OCI-LY1 (cell line): ENCODE measurements around the gene POLR1B.
"Not testable (repeated sequence)": the region's sequence is repeated elsewhere in the genome, so short reads cannot be mapped to it uniquely, and the experiment has no call there.

Source experiments
- H2AFZ ChIP-seq: fragments of 200-600 bp; sonication (generic), shearing (Covaris generic); 2 replicates; pipeline ENCODE4 v1.6.0; 2014; ENCODE audit warnings: antibody characterized with exemption, mild to moderate bottlenecking, low read length
- H3F3A ChIP-seq: fragments of 200-600 bp; sonication (generic), shearing (Covaris generic); 2 replicates; pipeline ENCODE4 v1.6.0; 2014; ENCODE audit warnings: mild to moderate bottlenecking, antibody characterized with exemption, low read length, moderate library complexity; ENCODE audit not compliant: insufficient read depth
- H3K27ac ChIP-seq: fragments of 200-600 bp; sonication (generic); 2 replicates; pipeline ENCODE4 v1.5.1; 2014; ENCODE audit warnings: low read length, mixed run types, mild to moderate bottlenecking, low read depth; ENCODE audit not compliant: poor library complexity, severe bottlenecking
- H3K27me3 ChIP-seq: fragments of 200-600 bp; sonication (generic); 2 replicates; pipeline ENCODE4 v1.6.0; 2014; ENCODE audit warnings: antibody characterized with exemption, mild to moderate bottlenecking, low read length, moderate library complexity; ENCODE audit not compliant: insufficient read depth
- H3K36me3 ChIP-seq: fragments of 200-600 bp; sonication (generic); 2 replicates; pipeline ENCODE4 v1.6.1; 2014; ENCODE audit warnings: mild to moderate bottlenecking, antibody characterized with exemption, low read length, moderate library complexity, mixed read lengths; ENCODE audit not compliant: insufficient read depth
- H3K4me1 ChIP-seq: fragments of 200-600 bp; sonication (generic); 2 replicates; pipeline ENCODE4 v1.5.1; 2014; ENCODE audit warnings: mild to moderate bottlenecking, low read length, moderate library complexity; ENCODE audit not compliant: insufficient read depth, severe bottlenecking
- H3K4me2 ChIP-seq: fragments of 200-600 bp; sonication (generic), shearing (Covaris generic); 2 replicates; pipeline ENCODE4 v1.6.1; 2014; ENCODE audit warnings: low read length
- H3K4me3 ChIP-seq: fragments of 200-600 bp; sonication (generic); 2 replicates; pipeline ENCODE4 v1.5.1; 2014; ENCODE audit warnings: low read length, low read depth, mild to moderate bottlenecking, mixed read lengths; ENCODE audit not compliant: poor library complexity, severe bottlenecking
- H3K79me2 ChIP-seq: fragments of 200-600 bp; shearing (Covaris generic); 2 replicates; pipeline ENCODE4 v1.6.1; 2016; ENCODE audit warnings: mixed run types, low read length, mixed read lengths; ENCODE audit not compliant: insufficient read depth
- H3K9ac ChIP-seq: fragments of 200-600 bp; sonication (generic), shearing (Covaris generic); 2 replicates; pipeline ENCODE4 v1.6.1; 2014; ENCODE audit warnings: mild to moderate bottlenecking, low read length, mixed read lengths
- H3K9me2 ChIP-seq: fragments of 200-600 bp; sonication (generic), shearing (Covaris generic); 2 replicates; pipeline ENCODE4 v1.6.1; 2014; ENCODE audit warnings: low read depth, mild to moderate bottlenecking, low read length, mixed read lengths
- H3K9me3 ChIP-seq: fragments of 200-600 bp; shearing (Covaris generic); 2 replicates; pipeline ENCODE4 v1.6.1; 2014; ENCODE audit warnings: low read length, mixed read lengths
- H4K20me1 ChIP-seq: fragments of 200-600 bp; sonication (generic), shearing (Covaris generic); 2 replicates; pipeline ENCODE4 v1.6.0; 2016; ENCODE audit warnings: mild to moderate bottlenecking, low read length; ENCODE audit not compliant: insufficient read depth
- CTCF ChIP-seq: fragments of 200-600 bp; sonication (generic), shearing (Covaris generic); IDR thresholded peaks from 2 replicates; pipeline ENCODE4 v1.5.1; 2017; ENCODE audit warnings: mild to moderate bottlenecking, antibody characterized with exemption, low read length, moderate library complexity, mixed read lengths
- EZH2 ChIP-seq: fragments of 200-600 bp; sonication (generic), shearing (Covaris generic); IDR thresholded peaks from 2 replicates; pipeline ENCODE4 v1.8.0; 2017; ENCODE audit warnings: borderline replicate concordance, mixed run types, mild to moderate bottlenecking, antibody characterized with exemption, low read length, moderate library complexity, mixed read lengths

POLR1B gene

DNA sequence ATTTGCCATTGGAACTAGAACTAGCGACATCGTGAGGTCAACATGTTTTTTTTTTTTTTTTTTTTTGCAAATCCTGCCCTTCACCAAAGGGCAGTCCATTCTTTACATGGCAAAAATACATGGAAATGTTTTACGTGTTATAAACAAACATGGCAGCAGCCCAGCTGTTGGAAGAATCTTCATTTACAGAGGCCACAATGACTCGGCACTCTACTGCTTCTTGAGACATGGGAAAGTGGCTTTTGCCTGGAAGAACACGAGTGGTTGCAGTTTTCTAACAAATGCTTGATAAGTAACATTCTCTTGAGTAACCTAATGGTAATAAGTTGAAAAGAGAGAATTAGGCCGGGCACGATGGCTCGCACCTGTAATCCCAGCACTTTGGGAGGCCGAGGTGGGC, 22.8 kb upstream of the POLR1B start:
- H3K36me3 ChIP-seq: peaks cover 54% of the 10 kb centered on the region
- H3K27me3 ChIP-seq: no peaks in the 10 kb centered on the region
- no peaks in the 10 kb centered on the region for H3K79me2 ChIP-seq
- no peaks in the 10 kb centered on the region for H3K4me1 ChIP-seq
- no peak overlapping the region for H3K4me3 ChIP-seq
- no peak overlapping the region for H3K4me2 ChIP-seq
- no peaks in the 10 kb centered on the region for H3F3A ChIP-seq
- H3K9me2 ChIP-seq: no peaks in the 10 kb centered on the region
- 0 out of 2 replicates have a peak, but pooled peaks cover 6% of the 10 kb centered on the region for H3K9me3 ChIP-seq
- no peak overlapping the region for H2AFZ ChIP-seq
- no peak overlapping the region for H3K9ac ChIP-seq
- TF ChIP-seq CTCF (no peak), EZH2 (no peak)
- no peaks in the 10 kb centered on the region for H4K20me1 ChIP-seq
- H3K27ac ChIP-seq: no peak overlapping the region

GRCh38 chr2:112520234-112520783, 22.0 kb upstream of the POLR1B start:
- no peaks in the 10 kb centered on the region for H3K79me2 ChIP-seq
- no peak overlapping the region for H3K4me2 ChIP-seq
- H3K9ac ChIP-seq: no peak overlapping the region
- TF ChIP-seq EZH2 (no peak), CTCF (no peak)
- H3K36me3 ChIP-seq: peaks cover 46% of the 10 kb centered on the region
- H3K27me3 ChIP-seq: no peaks in the 10 kb centered on the region
- no peak overlapping the region for H3K27ac ChIP-seq
- no peaks in the 10 kb centered on the region for H3K9me3 ChIP-seq
- no peaks in the 10 kb centered on the region for H3K4me1 ChIP-seq
- H2AFZ ChIP-seq: no peak overlapping the region
- no peaks in the 10 kb centered on the region for H3K9me2 ChIP-seq
- H3K4me3 ChIP-seq: no peak overlapping the region
- no peaks in the 10 kb centered on the region for H3F3A ChIP-seq
- no peaks in the 10 kb centered on the region for H4K20me1 ChIP-seq

GRCh38 chr2:112523291-112523777, 18.9 kb upstream of the POLR1B start:
- Histone ChIP-seq H3K9me3 (no peaks in the 10 kb centered on the region), H3K9me2 (no peaks in the 10 kb centered on the region), H3K9ac (no peak overlapping the region), H3K79me2 (no peaks in the 10 kb centered on the region), H2AFZ (no peak overlapping the region), H3K4me2 (no peak overlapping the region), H3K27ac (no peak overlapping the region), H3F3A (no peaks in the 10 kb centered on the region), H3K27me3 (no peaks in the 10 kb centered on the region), H3K4me1 (no peaks in the 10 kb centered on the region), H3K36me3 (peaks cover 46% of the 10 kb centered on the region), H4K20me1 (no peaks in the 10 kb centered on the region), H3K4me3 (no peak overlapping the region)
- TF ChIP-seq EZH2: no peak
- TF ChIP-seq CTCF: no peak

DNA sequence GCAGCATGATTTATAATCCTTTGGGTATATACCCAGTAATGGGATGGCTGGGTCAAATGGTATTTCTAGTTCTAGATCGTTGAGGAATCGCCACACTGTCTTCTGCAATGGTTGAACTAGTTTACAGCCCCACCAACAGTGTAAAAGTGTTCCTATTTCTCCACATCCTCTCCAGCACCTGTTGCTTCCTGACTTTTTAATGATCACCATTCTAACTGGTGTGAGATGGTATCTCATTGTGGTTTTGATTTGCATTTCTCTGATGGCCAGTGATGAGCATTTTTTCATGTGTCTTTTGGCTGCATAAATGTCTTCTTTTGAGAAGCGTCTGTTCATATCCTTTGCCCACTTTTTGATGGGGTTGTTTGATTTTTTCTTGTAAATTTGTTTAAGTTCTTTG, 18.0 kb upstream of the POLR1B start:
- not testable (repeated sequence) for H2AFZ ChIP-seq, H3K4me3 ChIP-seq, H3K27ac ChIP-seq, H3F3A ChIP-seq, H4K20me1 ChIP-seq, H3K9me3 ChIP-seq, H3K4me1 ChIP-seq, H3K79me2 ChIP-seq, H3K9ac ChIP-seq, H3K4me2 ChIP-seq, H3K9me2 ChIP-seq, H3K27me3 ChIP-seq
- H3K36me3 ChIP-seq: peaks cover 50% of the 10 kb centered on the region
